Neural progenitor cell (in vitro differentiated cells): Measurements from ENCODE around the gene SMARCAD1.

Source experiments
- EZH2 ChIP-seq: fragments of 200-600 bp; sonication (generic); IDR thresholded peaks from 2 replicates; pipeline ENCODE4 v1.6.1; 2017; ENCODE audit warnings: antibody characterized with exemption, mild to moderate bottlenecking, moderate library complexity
- EZH2phosphoT487 ChIP-seq: fragments of 200-600 bp; sonication (generic); IDR thresholded peaks from 2 replicates; pipeline ENCODE4 v1.6.1; 2017; ENCODE audit warnings: antibody characterized with exemption
- TF ChIP-seq, protein P1 (sequence below): fragments of 200-600 bp; sonication (generic); IDR thresholded peaks from 2 replicates; pipeline ENCODE4 v1.5.1; 2017; ENCODE audit warnings: antibody characterized with exemption, mild to moderate bottlenecking

DNA sequence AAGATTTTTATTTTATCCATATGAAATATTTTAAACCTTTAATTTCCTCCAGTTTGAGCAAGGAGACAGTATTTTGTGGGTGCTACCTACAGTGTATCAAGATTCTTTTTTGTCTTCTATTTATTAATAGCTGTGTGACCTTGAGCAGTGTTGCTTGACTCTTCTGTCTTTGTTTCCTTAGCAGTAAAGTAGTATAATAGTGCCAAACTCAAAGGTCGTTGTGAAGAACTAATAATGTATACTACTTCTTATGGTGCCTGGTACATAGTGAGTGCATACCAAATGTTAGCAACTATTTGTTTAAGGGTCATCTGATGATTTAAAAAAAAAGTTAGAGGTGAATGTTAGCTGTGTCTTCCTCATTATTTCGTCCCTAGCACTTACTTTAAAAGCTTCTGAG is 30.5 kb downstream of the SMARCAD1 start:
- TF ChIP-seq, protein P1, sequence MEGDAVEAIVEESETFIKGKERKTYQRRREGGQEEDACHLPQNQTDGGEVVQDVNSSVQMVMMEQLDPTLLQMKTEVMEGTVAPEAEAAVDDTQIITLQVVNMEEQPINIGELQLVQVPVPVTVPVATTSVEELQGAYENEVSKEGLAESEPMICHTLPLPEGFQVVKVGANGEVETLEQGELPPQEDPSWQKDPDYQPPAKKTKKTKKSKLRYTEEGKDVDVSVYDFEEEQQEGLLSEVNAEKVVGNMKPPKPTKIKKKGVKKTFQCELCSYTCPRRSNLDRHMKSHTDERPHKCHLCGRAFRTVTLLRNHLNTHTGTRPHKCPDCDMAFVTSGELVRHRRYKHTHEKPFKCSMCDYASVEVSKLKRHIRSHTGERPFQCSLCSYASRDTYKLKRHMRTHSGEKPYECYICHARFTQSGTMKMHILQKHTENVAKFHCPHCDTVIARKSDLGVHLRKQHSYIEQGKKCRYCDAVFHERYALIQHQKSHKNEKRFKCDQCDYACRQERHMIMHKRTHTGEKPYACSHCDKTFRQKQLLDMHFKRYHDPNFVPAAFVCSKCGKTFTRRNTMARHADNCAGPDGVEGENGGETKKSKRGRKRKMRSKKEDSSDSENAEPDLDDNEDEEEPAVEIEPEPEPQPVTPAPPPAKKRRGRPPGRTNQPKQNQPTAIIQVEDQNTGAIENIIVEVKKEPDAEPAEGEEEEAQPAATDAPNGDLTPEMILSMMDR = no peak
- TF ChIP-seq EZH2 (no peak), EZH2phosphoT487 (no peak)
